ENCODE measurements around the gene DIDO1. TPM values are rescaled to one million over a fixed set of nuclear protein-coding genes. Genes with fewer than 3 reads are reported as not detected.

DIDO1 gene
- total and polyA plus RNA-seq, 9 of the 15 experiments (the other 6 are each of a cell fraction or from before 2014, with no cell fraction given), result 4.4 to 46.8 (median 31.2) TPM

DNA sequence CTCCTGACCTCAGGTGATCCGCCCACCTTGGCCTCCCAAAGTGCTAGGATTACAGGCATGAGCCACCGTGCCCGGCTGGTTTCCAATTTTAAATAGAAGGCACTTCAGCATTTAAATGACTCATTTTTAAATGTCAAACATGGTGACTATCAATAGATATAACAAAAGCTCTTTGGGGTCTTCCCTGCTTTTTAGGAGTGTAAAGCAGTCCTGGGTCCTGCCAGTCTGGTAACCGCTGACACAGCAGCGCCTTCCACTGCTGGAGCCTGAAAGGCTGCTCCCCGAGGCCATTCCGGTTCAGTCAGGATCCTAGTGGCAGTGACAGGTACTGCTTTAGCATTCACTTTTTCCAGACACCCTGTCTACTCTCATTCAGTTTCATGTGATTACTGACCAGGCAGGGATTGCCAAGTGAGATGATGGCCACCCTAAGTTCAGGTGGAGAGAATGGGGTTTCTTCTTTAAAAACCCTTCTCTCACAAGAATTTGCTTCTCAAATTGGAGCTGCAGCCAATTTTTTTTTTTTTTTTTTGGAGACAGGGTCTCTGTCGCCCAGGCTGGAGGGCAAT, 5.1 kb downstream of the DIDO1 start:
- peaks cover 19% of the 10 kb centered on the region; the same call in 2 of the 3 replicates for H3K36me3 ChIP-seq (ENCODE audit: control insufficient read depth, insufficient read depth, low read length)
- CTCF ChIA-PET (ENCODE audit: low intra/inter-chr PET ratio), result interaction anchor here (0.7 kb wide), 1 partner anchor 43 kb away, joined by 4 read pairs; no protein-coding TSS in a partner anchor
- peak overlapping the region; percentile 19; the same call in 1 of the 2 replicates for H3K4me2 ChIP-seq (ENCODE audit: insufficient read depth, low read length)
- H3K79me2 ChIP-seq (ENCODE audit: control insufficient read depth, insufficient read depth, low read length), result peaks cover 100% of the 10 kb centered on the region
- DNase-seq (ENCODE audit: extremely low read depth in 1 of 4, low spot score in 3 of 4), result peak; percentile 43 to 79 (median 56)
- intact Hi-C loops (cut with micrococcal nuclease) (no loop called here), in situ Hi-C loops (cut with MboI) (no loop called here)
- H3K4me3 ChIP-seq, result no peak overlapping the region
- no peak overlapping the region for H2AFZ ChIP-seq (ENCODE audit: low read depth, low read length)
- H3K27ac ChIP-seq (ENCODE audit: extremely low read depth, low read depth, low read length), result no peak overlapping the region
- WGBS (ENCODE audit: insufficient coverage, low coverage, missing lambda C conversion rate), result 35% methylated on average over 8 of the region's 8 CpGs
- peak; percentile 86 for FAIRE-seq
- H3K9me3 ChIP-seq (replicated peaks; ENCODE audit: control insufficient read depth, insufficient read depth, low read depth, low read length), result no peaks in the 10 kb centered on the region
- peaks cover 83% of the 10 kb centered on the region for H4K20me1 ChIP-seq (replicated peaks; ENCODE audit: control insufficient read depth, insufficient read depth, low read length)
- peaks cover 18% of the 10 kb centered on the region for H3K9me1 ChIP-seq (ENCODE audit: control insufficient read depth, insufficient read depth, low read length)
- peaks cover 35 to 49% of the 10 kb centered on the region in 2 experiments; a peak in 4 of 5 replicates for H3K4me1 ChIP-seq (replicated peaks in 1 of 2; ENCODE audit: control insufficient read depth in 2 of 2, insufficient read depth in 2 of 2, low read length in 2 of 2)
- POLR2A ChIA-PET, result interaction anchor here (0.6 to 3.1 kb wide), 2 partner anchors 14 to 334 kb away, joined by 3 to 14 read pairs; no protein-coding TSS in a partner anchor
- peak; percentile 85 for ATAC-seq
- H3K27me3 ChIP-seq (ENCODE audit: control insufficient read depth in 2 of 2, insufficient read depth in 2 of 2, low read length in 2 of 2), result no peaks in the 10 kb centered on the region
- BruUV-seq (replicated peaks), result no TSS peak
- H3K9ac ChIP-seq (ENCODE audit: insufficient read depth in 1 of 2, low read depth in 2 of 2, low read length in 2 of 2), result no peak overlapping the region; a peak in 1 of 4 replicates
- TF ChIP-seq RAD21 (CRISPR knock-in tag; conservative IDR thresholded peaks at IDR 0.05 in 1 of 2, IDR thresholded peaks at IDR 0.05 in 1 of 2), result peak in 1 of 2 experiments; percentile 41; a peak in 1 of 4 replicates
- TF ChIP-seq ZNF444 (CRISPR knock-in tag; IDR thresholded peaks at IDR 0.05), result no peak
- TF ChIP-seq, protein P1, sequence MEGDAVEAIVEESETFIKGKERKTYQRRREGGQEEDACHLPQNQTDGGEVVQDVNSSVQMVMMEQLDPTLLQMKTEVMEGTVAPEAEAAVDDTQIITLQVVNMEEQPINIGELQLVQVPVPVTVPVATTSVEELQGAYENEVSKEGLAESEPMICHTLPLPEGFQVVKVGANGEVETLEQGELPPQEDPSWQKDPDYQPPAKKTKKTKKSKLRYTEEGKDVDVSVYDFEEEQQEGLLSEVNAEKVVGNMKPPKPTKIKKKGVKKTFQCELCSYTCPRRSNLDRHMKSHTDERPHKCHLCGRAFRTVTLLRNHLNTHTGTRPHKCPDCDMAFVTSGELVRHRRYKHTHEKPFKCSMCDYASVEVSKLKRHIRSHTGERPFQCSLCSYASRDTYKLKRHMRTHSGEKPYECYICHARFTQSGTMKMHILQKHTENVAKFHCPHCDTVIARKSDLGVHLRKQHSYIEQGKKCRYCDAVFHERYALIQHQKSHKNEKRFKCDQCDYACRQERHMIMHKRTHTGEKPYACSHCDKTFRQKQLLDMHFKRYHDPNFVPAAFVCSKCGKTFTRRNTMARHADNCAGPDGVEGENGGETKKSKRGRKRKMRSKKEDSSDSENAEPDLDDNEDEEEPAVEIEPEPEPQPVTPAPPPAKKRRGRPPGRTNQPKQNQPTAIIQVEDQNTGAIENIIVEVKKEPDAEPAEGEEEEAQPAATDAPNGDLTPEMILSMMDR (IDR thresholded peaks at IDR 0.05 in 2 of 3, conservative IDR thresholded peaks at IDR 0.05 in 1 of 3; ENCODE audit: insufficient read depth in 2 of 3, low read depth in 1 of 3, low read length in 3 of 3), result peak; percentile 81 to 97 (median 84)
- TF ChIP-seq, protein P2, sequence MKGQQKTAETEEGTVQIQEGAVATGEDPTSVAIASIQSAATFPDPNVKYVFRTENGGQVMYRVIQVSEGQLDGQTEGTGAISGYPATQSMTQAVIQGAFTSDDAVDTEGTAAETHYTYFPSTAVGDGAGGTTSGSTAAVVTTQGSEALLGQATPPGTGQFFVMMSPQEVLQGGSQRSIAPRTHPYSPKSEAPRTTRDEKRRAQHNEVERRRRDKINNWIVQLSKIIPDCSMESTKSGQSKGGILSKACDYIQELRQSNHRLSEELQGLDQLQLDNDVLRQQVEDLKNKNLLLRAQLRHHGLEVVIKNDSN (CRISPR knock-in tag; IDR thresholded peaks at IDR 0.05), result no peak
- TF ChIP-seq, protein P3, sequence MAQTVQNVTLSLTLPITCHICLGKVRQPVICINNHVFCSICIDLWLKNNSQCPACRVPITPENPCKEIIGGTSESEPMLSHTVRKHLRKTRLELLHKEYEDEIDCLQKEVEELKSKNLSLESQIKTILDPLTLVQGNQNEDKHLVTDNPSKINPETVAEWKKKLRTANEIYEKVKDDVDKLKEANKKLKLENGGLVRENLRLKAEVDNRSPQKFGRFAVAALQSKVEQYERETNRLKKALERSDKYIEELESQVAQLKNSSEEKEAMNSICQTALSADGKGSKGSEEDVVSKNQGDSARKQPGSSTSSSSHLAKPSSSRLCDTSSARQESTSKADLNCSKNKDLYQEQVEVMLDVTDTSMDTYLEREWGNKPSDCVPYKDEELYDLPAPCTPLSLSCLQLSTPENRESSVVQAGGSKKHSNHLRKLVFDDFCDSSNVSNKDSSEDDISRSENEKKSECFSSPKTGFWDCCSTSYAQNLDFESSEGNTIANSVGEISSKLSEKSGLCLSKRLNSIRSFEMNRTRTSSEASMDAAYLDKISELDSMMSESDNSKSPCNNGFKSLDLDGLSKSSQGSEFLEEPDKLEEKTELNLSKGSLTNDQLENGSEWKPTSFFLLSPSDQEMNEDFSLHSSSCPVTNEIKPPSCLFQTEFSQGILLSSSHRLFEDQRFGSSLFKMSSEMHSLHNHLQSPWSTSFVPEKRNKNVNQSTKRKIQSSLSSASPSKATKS (CRISPR knock-in tag; IDR thresholded peaks at IDR 0.05), result no peak
- TF ChIP-seq NFIX (CRISPR knock-in tag; IDR thresholded peaks at IDR 0.05; ENCODE audit: low read depth), result no peak
- TF ChIP-seq TBL1XR1 (IDR thresholded peaks at IDR 0.05; ENCODE audit: low read length in 2 of 2), result no peak
- TF ChIP-seq, protein P4, sequence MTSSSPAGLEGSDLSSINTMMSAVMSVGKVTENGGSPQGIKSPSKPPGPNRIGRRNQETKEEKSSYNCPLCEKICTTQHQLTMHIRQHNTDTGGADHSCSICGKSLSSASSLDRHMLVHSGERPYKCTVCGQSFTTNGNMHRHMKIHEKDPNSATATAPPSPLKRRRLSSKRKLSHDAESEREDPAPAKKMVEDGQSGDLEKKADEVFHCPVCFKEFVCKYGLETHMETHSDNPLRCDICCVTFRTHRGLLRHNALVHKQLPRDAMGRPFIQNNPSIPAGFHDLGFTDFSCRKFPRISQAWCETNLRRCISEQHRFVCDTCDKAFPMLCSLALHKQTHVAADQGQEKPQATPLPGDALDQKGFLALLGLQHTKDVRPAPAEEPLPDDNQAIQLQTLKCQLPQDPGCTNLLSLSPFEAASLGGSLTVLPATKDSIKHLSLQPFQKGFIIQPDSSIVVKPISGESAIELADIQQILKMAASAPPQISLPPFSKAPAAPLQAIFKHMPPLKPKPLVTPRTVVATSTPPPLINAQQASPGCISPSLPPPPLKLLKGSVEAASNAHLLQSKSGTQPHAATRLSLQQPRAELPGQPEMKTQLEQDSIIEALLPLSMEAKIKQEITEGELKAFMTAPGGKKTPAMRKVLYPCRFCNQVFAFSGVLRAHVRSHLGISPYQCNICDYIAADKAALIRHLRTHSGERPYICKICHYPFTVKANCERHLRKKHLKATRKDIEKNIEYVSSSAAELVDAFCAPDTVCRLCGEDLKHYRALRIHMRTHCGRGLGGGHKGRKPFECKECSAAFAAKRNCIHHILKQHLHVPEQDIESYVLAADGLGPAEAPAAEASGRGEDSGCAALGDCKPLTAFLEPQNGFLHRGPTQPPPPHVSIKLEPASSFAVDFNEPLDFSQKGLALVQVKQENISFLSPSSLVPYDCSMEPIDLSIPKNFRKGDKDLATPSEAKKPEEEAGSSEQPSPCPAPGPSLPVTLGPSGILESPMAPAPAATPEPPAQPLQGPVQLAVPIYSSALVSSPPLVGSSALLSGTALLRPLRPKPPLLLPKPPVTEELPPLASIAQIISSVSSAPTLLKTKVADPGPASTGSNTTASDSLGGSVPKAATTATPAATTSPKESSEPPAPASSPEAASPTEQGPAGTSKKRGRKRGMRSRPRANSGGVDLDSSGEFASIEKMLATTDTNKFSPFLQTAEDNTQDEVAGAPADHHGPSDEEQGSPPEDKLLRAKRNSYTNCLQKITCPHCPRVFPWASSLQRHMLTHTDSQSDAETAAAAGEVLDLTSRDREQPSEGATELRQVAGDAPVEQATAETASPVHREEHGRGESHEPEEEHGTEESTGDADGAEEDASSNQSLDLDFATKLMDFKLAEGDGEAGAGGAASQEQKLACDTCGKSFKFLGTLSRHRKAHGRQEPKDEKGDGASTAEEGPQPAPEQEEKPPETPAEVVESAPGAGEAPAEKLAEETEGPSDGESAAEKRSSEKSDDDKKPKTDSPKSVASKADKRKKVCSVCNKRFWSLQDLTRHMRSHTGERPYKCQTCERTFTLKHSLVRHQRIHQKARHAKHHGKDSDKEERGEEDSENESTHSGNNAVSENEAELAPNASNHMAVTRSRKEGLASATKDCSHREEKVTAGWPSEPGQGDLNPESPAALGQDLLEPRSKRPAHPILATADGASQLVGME (CRISPR knock-in tag; IDR thresholded peaks at IDR 0.05), result no peak

Data from K562 (cell line).